HG02840 (cell line): ENCODE results near the gene EFHC1.

Source experiments
- ATAC-seq: cut with Tn5 transposase; IDR thresholded peaks from one replicate; pipeline ENCODE4 v1.9.1; 2021; ENCODE audit warnings: mild to moderate bottlenecking, moderate library complexity, moderate number of reproducible peaks; ENCODE audit not compliant: unreplicated experiment, low FRiP score

Gene EFHC1

GRCh38 chr6:52500238-52501129 is 80.3 kb downstream of the EFHC1 start:
- no peak for ATAC-seq

DNA sequence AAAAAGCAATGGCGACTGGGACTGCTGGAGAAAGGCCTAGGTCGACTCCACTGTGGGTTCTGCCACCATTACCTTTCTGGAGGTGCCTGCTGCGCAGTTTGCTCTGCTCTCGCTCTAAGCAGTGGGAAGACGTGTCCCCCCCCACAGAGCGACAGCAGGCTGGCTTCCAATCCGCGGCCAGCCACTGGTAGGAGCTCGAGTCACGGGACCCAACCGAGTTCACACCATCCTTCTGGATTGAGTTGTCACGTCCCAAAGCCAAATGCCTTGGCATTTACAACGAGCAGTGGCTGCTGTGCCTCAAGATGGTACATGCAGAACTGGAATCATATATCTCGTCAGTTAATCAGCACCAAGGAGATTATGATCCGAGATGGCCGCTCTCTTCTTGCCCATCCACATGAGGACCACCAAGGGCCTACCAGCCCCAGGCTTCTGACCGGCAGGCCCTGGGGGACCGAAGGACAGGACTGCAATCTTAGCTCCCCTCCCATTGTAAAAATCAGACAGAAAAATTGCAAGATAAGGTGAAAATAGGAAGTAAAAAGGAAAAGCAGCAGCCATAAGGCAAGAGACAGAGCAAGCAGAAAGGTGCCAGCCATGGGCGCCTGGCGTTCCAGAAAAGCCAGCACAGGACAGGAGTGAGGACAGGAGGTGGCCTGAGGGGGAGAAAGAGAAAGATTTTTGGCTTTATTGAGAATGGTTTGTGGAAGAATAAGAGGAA is 82.3 kb downstream of the EFHC1 start:
- ATAC-seq = no peak

- no peak for ATAC-seq
These were observed 83.2 kb downstream of the EFHC1 start for GRCh38 chr6:52503323-52503747.

DNA sequence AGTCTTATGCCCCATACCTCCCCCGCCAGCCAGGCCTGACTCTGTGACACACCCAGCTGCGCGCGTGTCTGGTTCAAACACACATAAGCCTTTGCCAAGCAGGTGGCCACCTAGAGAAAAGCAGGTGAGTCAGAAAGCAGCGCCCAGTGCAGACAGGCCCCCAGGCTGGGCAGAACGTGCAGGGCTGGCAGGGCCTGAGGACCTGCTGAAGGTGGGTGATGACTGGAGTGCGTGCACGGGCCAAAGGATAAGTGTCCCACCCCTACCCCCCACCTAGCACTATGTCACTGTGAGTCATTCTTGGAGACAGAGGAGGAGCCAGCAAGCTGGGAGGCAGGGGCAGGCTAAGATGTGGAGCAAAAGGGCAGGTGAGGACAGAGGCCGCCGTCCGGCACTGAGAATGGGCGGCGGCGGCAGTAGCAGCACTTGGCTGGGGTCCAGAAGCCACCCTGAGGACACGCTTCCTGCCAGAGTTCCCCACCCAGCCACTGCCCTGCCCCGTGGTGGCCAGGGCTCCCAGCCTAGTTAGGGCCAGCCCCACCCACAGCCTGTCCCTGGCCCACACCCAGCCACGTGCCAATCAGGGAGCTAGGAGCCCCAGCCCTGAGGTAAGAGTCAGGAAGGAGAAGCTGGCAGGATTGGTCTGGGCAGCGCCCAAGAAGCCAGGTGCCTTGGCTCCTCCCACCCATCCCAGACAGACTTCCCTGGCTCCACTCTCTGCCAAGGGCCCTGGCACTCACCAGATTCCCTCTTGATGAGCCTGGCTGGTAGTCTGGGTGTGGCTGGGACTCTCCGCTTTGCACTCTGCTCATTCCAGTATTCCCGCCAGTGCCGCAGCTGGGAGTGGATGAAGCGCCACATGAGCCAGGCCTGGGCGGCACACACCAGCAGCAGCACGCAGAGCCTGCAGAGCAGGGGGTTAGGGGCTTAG is 84.0 kb downstream of the EFHC1 start:
- no peak for ATAC-seq

DNA sequence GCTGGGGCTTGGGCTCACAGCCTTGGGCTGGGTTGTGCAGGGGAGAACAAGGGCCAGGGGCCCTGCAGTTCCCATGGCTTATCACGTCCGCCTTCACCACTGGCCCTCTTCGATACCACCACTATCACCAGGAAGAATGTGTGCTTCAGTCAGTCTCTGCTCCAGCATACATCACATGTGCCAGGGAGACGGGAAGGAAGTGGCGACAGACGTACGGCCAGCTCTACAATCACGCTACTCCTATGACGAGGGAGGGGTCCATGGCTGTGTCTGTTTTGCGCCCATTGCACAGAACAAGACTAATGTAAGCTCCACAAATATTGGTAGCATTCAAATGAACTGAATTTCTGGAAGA is 84.6 kb downstream of the EFHC1 start:
- ATAC-seq = no peak

DNA sequence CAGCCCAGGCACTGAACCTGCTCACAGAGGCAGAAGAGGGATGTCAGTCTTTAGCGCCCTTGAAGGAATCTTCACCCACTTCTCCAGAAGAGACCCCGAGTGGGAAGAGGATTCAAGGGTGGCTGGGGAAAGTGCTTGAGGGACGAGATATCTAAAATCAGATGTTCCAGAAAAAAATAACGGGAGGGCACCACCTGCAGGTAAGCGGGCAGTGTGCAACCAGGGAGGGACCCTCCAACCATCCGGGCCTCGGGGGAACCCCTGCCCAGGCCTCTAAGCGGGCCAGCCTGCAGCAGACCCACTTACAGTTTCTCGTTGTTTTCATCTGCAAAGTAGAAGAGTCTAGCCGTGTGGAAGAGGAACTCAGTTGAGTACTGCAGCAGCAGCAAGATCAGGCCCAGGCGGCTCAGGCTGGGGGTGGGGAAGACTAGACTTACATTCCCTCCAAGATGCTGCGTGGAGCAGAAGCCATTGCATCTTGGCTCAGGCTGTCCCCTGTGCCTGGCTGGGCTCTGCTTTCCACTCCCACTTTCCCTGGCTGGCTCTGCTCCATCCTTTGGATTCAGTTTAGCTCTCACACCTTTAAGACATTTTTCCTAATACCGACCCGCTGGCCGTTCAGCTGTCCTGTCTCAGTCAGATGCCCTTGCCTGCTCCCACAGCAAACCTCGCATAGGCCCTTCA is 85.7 kb downstream of the EFHC1 start:
- no peak for ATAC-seq

DNA sequence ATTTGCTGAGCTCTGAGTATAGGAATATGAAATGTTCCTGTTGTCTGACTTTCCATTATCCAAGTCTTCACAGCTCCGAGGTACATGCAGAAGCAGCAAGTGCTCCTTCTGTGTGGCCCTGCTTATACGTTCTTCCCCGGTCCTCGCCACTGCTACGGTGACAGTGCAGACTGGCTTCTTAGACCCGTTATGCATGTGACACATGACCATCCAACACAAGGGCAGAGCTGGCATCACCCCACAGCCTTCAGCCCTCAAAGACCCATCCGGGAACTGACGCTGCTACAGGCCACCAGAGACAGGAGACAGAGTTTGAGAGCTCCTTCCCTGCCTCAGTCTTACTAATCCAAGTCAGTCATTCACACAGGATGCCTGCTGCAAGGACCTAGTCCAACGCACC is 86.3 kb downstream of the EFHC1 start:
- no peak for ATAC-seq

DNA sequence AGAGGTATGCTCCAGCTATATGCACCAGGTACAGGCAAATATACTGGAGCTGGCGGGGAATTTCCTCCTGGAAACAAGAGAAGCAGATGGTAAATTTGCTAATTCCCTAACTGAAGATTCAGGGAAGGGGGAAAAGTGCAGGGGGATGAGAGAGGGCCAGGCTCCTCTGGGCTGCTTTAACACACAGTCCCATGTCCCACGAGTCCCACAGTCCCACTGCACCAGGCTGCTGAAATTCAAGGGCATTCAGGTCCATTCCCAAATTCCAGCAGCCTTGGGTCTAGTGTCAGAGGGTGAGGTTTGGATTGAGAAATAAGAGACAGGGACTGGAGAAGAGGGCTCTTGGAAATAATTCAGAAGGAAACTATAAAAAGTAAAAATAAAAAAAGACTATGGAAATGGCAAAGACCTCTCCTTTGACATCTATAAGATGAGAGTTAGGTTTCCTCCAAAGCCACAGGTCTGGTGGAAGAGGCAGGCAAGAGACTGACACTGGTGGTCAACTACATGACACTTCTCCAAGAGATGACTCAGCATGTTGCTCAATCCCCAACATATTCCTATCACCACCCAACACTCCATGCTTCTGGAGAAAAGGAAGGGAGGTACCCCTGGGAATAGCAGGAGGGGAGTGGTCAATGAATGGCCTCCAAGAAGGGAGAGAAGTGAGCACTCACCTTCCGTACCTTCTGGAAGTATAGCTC is 87.6 kb downstream of the EFHC1 start:
- no peak for ATAC-seq

DNA sequence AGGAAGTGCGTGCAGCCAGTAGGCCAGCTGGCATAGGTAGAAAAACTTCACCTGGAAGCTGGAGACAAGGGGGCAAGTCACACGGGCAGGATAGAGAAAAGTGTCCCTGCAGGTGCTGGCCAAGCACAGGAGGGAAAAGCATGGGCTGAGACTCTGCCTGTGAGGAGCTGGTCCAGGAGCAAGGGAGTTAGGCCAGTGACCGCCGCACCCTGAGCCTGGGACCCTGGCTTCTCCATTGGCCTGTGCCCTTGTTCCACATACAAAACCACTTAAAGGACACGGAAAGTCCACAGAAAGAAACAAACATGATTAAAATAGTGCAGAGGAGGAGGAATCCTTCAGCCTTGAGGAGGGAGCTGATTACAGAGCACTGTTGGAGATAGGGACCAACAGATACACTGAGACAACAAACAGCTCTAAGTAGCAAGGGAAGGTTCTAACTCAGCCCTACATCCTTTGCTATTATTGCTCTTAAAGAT is 88.2 kb downstream of the EFHC1 start:
- ATAC-seq = no peak

- ATAC-seq = no peak
These were observed 89.4 kb downstream of the EFHC1 start for GRCh38 chr6:52509281-52510212.

GRCh38 chr6:52510213-52510562 is 90.0 kb downstream of the EFHC1 start:
- ATAC-seq = no peak

DNA sequence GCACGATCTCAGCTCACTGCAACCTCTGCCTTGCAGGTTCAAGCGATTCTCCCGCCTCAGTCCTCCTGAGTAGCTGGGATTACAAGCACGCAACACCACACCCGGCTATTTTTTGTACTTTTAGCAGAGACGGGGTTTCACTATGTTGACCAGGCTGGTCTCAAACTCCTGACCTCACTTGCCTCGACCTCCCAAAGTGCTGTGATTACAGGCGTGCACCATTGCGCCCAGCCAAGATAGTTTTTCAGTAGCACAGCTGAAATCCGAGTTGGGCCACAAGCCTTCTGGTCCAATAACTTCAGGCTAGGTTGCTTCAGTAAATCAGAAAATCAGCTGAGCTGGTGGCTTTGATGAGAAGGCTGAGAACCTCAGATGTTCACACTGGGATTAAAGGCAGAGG is 91.0 kb downstream of the EFHC1 start:
- ATAC-seq = no peak

GRCh38 chr6:52511572-52512151 is 91.5 kb downstream of the EFHC1 start:
- no peak for ATAC-seq

DNA sequence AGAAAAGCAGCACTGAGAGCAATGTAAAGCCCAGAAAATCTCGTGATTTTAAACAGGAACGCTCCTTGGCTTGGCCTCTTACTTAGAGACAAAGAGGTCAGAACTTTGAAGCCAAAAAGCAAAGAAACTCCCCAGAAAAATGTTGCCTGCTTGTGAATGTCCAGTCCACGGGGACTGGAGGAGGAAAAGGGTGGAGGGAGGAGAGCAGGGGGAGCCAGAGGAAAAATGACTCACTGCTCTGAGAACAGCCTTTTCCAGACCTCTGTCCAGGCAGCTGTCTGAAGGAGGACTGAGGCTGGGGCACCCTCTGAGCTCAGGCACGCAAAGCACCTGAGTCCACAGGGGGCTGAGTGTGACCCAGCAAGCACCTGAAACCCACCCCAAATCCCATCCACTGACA is 92.1 kb downstream of the EFHC1 start:
- ATAC-seq = no peak

- no peak for ATAC-seq
These were observed 93.3 kb downstream of the EFHC1 start for GRCh38 chr6:52513464-52513863.

DNA sequence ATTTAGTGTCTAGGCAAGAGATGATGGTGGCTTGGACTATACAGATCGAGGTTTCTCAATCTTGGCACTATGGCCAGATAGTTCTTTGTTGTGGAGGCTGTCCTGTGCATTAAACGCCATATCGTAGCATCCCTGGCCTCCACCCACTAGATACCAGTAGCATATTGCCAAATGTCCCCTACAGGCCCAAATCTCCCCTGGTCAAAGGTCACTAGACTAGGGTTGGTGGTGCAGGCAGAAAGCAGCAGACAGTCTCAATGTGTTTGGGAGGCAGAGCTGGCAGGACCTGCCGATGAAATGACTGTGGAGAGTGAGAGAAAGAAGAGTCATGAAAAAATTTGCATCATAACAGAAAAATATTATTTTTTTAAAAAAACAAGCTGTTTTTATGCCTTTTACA is 93.8 kb downstream of the EFHC1 start:
- no peak for ATAC-seq

- no peak for ATAC-seq
These were observed 94.4 kb downstream of the EFHC1 start for GRCh38 chr6:52514514-52514913.
